Posterior cingulate gyrus (tissue), 11 donors: ENCODE data around the gene RAP2B.
A peak's percentile ranks its signal among the peaks of the same experiment; 100 is the strongest.
"Not testable (repeated sequence)": the region's sequence is repeated elsewhere in the genome, so short reads cannot be mapped to it uniquely, and the experiment has no call there.

Experiments
- DNase-seq, 10 donors: peaks; one replicate each; pipeline versions ENCODE4 v3.0.0 to v3.0.0-alpha.2; 2020 to 2021; ENCODE audit warnings: mixed read lengths in 3 of 10
- intact Hi-C: fragments of 100-400 bp; cut with DNase I; formaldehyde crosslinking; loops from one replicate; pipeline ENCODE4 v1.15.1; 2023

Gene RAP2B

GRCh38 chr3:153161714-153162512, at the start of gene RAP2B:
Gene RAP2B (plus strand): TSS chr3:153162226. CDS start chr3:153162694, 468 bp downstream.
- DNase-seq, result peak; percentile 88 to 98 (median 92)
- intact Hi-C loops, result loop anchor here (10.0 kb wide), 1 partner anchor 603 kb away; no protein-coding TSS in a partner anchor

GRCh38 chr3:153113541-153113940, 48.5 kb upstream of the RAP2B start:
- DNase-seq, result no peak
- intact Hi-C loops, result no loop called here

DNA sequence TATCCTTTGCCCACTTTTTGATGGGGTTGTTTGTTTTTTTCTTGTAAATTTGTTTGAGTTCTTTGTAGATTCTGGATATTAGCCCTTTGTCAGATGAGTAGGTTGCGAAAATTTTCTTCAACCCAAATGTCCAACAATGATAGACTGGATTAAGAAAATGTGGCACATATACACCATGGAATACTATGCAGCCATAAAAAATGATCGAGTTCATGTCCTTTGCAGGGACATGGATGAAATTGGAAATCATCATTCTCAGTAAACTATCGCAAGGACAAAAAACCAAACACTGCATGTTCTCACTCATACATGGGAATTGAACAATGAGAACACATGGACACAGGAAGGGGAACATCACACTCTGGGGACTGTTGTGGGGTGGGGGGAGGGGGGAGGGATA, 47.8 kb upstream of the RAP2B start:
- DNase-seq, intact Hi-C loops: not testable (repeated sequence)

- DNase-seq, result no peak
- intact Hi-C loops, result no loop called here
These were observed 46.7 kb upstream of the RAP2B start for GRCh38 chr3:153115326-153115725.

DNA sequence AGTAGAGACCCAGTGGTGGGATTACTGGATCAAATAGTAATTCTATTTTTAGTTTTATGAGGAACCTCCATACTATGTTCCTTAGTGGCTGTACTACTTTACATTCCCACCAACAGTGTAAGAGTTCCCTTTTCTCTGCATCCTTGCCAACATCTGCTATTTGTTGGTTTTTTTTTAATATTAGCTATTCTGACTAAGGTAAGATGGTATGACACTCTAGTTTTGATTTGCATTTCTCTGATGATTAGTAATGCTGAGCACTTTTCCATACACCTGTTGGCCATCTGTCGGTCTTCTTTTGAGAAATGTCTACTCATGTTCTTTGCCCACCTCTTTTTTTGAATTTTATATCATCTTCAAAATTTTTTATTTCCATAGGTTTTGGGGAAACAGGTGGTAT, 34.2 kb upstream of the RAP2B start:
- DNase-seq, result no peak
- intact Hi-C loops, result no loop called here

DNA sequence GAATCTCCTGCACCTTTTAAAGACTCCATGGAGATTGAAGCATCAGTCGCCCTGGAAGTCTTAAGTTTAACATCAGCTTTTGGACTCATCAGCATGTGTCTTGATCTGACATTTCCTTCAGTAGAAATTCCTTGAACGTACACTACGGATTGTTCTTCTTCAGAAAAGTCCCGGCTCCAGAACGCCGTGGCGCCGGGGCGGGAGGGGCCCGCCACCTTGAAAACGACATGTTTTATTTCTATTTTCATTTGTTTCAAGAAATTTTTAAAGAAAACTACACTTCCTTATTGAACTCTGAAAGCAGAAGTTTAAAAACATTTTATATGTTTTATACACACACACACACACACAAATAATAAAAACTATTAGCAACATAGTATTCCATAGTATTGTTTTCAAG, 32.6 kb upstream of the RAP2B start:
- intact Hi-C loops, result no loop called here
- no peak for DNase-seq

- DNase-seq, result no peak
- intact Hi-C loops, result no loop called here
These were observed 32.2 kb upstream of the RAP2B start for GRCh38 chr3:153129866-153130265.

DNA sequence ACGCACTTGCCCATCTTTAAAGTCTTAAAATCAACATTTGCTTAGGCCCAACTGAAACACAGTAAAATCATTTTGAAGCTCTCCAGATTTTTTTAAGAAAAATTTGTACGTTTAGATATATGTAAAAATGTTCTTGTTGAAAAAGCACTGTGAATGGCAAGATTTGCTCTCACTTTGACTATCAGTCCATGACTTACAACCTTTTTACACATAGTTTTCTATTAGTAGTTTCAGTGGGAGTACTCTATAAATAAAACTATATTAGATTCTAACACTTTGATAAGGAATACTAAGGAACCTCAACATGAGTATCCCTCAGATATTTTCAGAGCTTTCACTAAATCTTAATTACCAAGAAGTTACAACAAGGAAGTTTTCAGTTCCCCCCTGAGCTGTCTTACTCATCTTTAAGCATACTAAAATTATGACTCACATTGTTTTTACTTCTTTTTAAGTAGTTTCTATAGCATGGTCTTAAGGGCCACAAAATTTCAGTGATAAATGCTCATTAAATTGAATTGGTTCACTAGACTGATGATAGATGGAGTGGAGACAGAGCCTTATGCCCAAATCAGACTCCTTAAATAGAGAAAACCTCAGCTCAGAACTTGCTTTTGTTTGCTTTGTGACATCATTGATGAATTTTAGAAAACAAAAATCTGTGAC, 31.6 kb upstream of the RAP2B start:
- intact Hi-C loops, result no loop called here
- no peak for DNase-seq

GRCh38 chr3:153137626-153138025, 24.4 kb upstream of the RAP2B start:
- intact Hi-C loops, result no loop called here

DNA sequence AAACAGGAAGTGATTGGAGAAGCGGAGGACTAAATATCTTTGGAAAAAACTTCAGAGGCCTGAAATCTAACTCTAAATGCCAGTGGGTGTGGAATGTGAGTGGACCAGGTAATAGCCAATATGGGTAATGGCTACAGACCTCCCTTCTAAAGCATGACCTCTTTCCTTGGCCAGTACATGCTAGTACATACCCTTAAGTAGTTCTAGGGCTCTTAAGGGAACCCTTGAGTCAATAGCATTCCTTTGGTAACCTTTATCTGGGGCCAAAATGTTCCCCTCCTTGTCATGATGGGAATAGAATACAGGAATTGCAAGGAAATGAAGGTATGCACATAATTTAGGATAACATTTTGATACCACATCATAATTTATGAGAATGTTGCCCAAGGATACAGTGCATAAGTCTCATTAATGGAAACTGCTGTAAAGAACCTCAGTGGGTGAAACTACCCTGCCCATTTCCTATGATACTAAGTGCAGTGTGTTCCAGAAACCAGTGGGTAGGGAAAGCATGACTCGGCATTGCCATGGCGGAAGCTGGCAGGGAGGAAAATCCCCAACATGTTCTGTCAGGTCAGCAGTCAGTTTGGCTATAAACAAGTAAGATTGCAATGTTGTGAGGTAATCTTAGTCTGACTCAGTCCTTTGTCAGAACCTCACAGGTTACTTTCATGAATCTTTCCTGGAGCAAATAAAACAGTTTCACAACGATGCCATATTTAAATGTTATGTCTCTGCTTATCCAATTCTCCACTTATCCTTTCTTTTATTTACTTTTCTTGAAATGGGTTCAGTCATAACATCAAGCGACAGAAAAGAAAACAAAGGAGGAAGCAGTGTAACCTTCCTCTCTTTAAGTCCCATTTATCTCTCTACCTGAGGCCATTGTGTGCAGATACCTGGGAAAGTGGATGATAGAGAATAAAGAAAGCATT, 23.5 kb upstream of the RAP2B start:
- DNase-seq, result no peak
- intact Hi-C loops, result no loop called here

More at GRCh38 chr3:153137626-153138025, 24.4 kb upstream of the RAP2B start:
- DNase-seq, result no peak

- intact Hi-C loops, result no loop called here
- no peak for DNase-seq
These were observed 19.1 kb upstream of the RAP2B start for GRCh38 chr3:153142961-153143360.

GRCh38 chr3:153144071-153144470, 18.0 kb upstream of the RAP2B start:
- DNase-seq, result no peak
- intact Hi-C loops, result no loop called here

- no peak for DNase-seq
- intact Hi-C loops, result no loop called here
These were observed 17.2 kb upstream of the RAP2B start for GRCh38 chr3:153144779-153145178.

GRCh38 chr3:153145454-153145853, 16.6 kb upstream of the RAP2B start:
- intact Hi-C loops, result no loop called here
- no peak for DNase-seq

- intact Hi-C loops, result no loop called here
- no peak for DNase-seq
These were observed 15.6 kb upstream of the RAP2B start for GRCh38 chr3:153146191-153147053.

- DNase-seq, result no peak
- intact Hi-C loops, result no loop called here
These were observed 11.0 kb upstream of the RAP2B start for GRCh38 chr3:153150991-153151390.

GRCh38 chr3:153155786-153156185, 6.2 kb upstream of the RAP2B start:
- peak in 1 of 10 donors; percentile 69 for DNase-seq
- intact Hi-C loops, result not testable (repeated sequence)

DNA sequence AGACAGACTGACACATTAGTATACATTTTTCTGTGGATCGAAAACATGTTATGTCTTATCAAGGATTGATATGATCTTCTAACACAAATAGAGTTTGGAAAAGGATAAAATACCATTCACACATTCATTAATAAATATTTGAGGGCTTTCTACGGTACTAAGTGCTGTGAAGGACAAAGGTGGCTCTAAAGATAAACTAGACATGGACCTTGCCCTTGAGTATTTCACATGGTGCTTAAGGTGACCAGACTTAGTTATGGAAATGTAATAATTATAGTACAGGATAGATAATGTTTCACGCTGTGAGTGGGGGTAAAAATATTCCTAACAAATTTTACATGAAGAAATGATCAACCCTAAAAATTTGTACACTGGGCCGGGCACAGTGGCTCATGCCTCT, 3.8 kb upstream of the RAP2B start:
- intact Hi-C loops, result no loop called here
- DNase-seq, result no peak

DNA sequence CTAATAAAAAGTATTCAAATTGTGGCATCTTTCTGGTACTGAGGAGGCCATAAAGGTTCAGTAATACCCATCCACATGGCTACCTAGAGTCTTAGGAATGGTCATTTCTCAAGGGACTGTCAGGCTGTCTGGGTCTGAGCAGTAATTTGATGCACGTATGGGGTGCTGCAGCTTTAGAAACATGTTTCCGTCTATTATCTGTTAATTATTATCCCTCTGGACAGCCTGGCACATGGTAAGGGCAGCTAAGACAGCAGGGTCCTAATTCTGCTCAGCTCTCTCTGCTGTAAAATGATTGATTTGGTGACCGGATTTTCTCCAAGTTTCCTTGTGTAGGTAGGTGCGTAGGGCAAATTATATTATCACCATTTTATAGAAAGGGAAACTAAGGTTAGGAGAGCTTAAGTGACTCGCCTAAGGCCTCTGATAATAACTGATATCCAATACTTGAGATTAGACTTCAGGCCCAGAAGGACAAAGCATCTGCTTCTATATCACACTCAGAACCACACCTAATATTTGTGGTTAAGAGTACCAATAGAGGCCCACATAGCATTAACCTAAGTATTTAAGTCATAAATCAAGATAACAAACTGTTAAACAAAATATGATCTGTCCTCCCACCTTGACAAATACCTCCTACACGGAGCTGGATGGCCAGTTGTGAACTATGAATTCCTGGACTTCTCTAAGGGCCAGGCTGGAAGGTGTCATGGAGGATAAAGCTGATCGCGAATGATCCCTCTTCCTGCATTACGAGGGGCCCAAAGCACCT, 2.9 kb upstream of the RAP2B start:
- intact Hi-C loops, result no loop called here
- no peak for DNase-seq
